DOHH2 (cell line): ENCODE results near the gene CRIM1.

ENCODE experiments used
- H3F3A ChIP-seq: fragments of 200-600 bp; sonication (generic), shearing (Covaris generic); 2 replicates; pipeline ENCODE4 v1.6.0; 2016; ENCODE audit warnings: antibody characterized with exemption, mild to moderate bottlenecking; ENCODE audit not compliant: control insufficient read depth, insufficient read depth
- H3K27ac ChIP-seq: fragments of 200-600 bp; sonication (generic); 2 replicates; pipeline ENCODE4 v1.5.1; 2014; ENCODE audit warnings: low read depth, mild to moderate bottlenecking, low read length, moderate library complexity
- H3K27me3 ChIP-seq: fragments of 200-600 bp; sonication (generic); 2 replicates; pipeline ENCODE4 v1.6.1; 2014; ENCODE audit warnings: mild to moderate bottlenecking, low read length, mixed read lengths; ENCODE audit not compliant: control insufficient read depth
- H3K36me3 ChIP-seq: fragments of 200-600 bp; sonication (generic); 2 replicates; pipeline ENCODE4 v1.6.1; 2014; ENCODE audit warnings: mild to moderate bottlenecking, low read length, moderate library complexity, mixed read lengths; ENCODE audit not compliant: control insufficient read depth
- H3K4me1 ChIP-seq: fragments of 200-600 bp; sonication (generic); 2 replicates; pipeline ENCODE4 v1.6.1; 2014; ENCODE audit warnings: mild to moderate bottlenecking, low read length, mixed read lengths; ENCODE audit not compliant: control insufficient read depth
- H3K4me2 ChIP-seq: fragments of 200-600 bp; sonication (generic); 2 replicates; pipeline ENCODE4 v1.6.0; 2014; ENCODE audit warnings: mild to moderate bottlenecking, low read length, moderate library complexity
- H3K4me3 ChIP-seq: fragments of 200-600 bp; sonication (generic); 2 replicates; pipeline ENCODE4 v1.5.1; 2014; ENCODE audit warnings: mild to moderate bottlenecking, low read length, mixed read lengths
- H3K79me2 ChIP-seq: fragments of 200-600 bp; sonication (generic); 2 replicates; pipeline ENCODE4 v1.6.1; 2014; ENCODE audit warnings: mild to moderate bottlenecking, low read length, mixed read lengths; ENCODE audit not compliant: control insufficient read depth
- H3K9me2 ChIP-seq: fragments of 200-600 bp; sonication (generic); replicated peaks from 2 replicates; pipeline ENCODE4 v1.6.1; 2014; ENCODE audit warnings: mild to moderate bottlenecking, low read length, mixed read lengths; ENCODE audit not compliant: control insufficient read depth
- H3K9me3 ChIP-seq: fragments of 200-600 bp; sonication (generic); 2 replicates; pipeline ENCODE4 v1.6.1; 2014; ENCODE audit warnings: antibody characterized with exemption, low read length, mixed read lengths; ENCODE audit not compliant: control insufficient read depth, insufficient read depth
- H4K20me1 ChIP-seq: fragments of 200-600 bp; sonication (generic); 2 replicates; pipeline ENCODE4 v1.6.0; 2014; ENCODE audit warnings: low read depth, mild to moderate bottlenecking, antibody characterized with exemption, low read length, moderate library complexity; ENCODE audit not compliant: control insufficient read depth, insufficient read depth
- EZH2phosphoT487 ChIP-seq: fragments of 200-600 bp; sonication (generic); IDR thresholded peaks from 2 replicates; pipeline ENCODE4 v1.6.1; 2017; ENCODE audit warnings: borderline replicate concordance, mild to moderate bottlenecking, antibody characterized with exemption, low read length, moderate library complexity, mixed read lengths
- TF ChIP-seq, protein P1 (sequence below): fragments of 200-600 bp; sonication (generic); IDR thresholded peaks from one replicate; pipeline ENCODE4 v1.5.1; 2014; ENCODE audit warnings: antibody characterized with exemption, mild to moderate bottlenecking, low read depth, low read length; ENCODE audit not compliant: poor library complexity, severe bottlenecking

CRIM1 gene

DNA sequence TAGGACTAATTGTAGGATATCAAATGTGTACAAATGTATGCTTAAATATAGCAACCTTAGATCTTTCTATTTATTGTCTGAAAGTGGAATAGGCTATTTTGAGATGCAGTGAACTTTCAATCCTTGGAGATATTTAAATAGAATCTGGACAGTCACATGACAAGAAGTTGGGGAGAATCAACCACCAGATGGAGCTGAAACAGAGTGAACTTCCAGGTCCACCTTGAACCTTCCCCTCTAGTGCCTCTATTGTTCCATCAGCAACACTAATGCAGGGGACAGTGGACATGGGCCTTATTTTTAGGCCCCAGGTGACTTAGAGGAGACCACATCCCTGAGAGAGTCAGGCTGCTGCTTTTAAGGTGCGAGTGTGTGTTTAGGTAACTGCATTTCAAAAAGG lies 37.0 kb upstream of the CRIM1 start:
- Histone ChIP-seq H4K20me1 (no peaks in the 10 kb centered on the region), H3K36me3 (no peaks in the 10 kb centered on the region), H3K79me2 (no peaks in the 10 kb centered on the region), H3K4me2 (no peak overlapping the region), H3K27ac (no peak overlapping the region), H3K27me3 (no peaks in the 10 kb centered on the region; the same call in 1 of the 2 replicates), H3K4me3 (no peak overlapping the region), H3K9me2 (no peaks in the 10 kb centered on the region), H3K4me1 (no peaks in the 10 kb centered on the region), H3F3A (no peaks in the 10 kb centered on the region), H3K9me3 (no peaks in the 10 kb centered on the region)
- TF ChIP-seq EZH2phosphoT487: no peak
- TF ChIP-seq, protein P1, sequence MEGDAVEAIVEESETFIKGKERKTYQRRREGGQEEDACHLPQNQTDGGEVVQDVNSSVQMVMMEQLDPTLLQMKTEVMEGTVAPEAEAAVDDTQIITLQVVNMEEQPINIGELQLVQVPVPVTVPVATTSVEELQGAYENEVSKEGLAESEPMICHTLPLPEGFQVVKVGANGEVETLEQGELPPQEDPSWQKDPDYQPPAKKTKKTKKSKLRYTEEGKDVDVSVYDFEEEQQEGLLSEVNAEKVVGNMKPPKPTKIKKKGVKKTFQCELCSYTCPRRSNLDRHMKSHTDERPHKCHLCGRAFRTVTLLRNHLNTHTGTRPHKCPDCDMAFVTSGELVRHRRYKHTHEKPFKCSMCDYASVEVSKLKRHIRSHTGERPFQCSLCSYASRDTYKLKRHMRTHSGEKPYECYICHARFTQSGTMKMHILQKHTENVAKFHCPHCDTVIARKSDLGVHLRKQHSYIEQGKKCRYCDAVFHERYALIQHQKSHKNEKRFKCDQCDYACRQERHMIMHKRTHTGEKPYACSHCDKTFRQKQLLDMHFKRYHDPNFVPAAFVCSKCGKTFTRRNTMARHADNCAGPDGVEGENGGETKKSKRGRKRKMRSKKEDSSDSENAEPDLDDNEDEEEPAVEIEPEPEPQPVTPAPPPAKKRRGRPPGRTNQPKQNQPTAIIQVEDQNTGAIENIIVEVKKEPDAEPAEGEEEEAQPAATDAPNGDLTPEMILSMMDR: peak; percentile 11

DNA sequence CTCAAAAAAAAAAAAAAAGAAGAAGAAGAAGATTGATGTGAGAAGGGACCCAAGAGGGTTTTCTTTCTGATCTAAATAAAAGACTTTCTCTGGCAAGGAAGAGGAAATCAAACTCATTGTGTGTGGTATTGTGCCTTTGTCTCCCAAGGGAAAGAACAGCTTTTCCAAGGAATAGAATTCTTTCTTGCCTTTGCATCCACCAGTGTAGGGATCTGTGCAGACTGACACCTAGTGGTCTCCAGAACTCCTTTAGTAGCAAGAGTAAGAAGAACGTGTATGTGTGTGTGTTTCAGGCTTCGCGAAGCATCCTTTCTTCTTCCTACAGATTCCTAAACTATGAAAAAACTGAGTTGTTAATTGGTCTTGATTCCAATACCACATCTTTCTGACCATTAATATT lies 33.5 kb upstream of the CRIM1 start:
- Histone ChIP-seq H3K27ac (no peak overlapping the region), H3K79me2 (no peaks in the 10 kb centered on the region), H3K4me1 (no peaks in the 10 kb centered on the region), H3K27me3 (peaks cover 4% of the 10 kb centered on the region; the same call in 1 of the 2 replicates), H3K4me2 (no peak overlapping the region), H3F3A (no peaks in the 10 kb centered on the region), H3K36me3 (no peaks in the 10 kb centered on the region), H3K9me2 (no peaks in the 10 kb centered on the region), H3K9me3 (no peaks in the 10 kb centered on the region), H4K20me1 (no peaks in the 10 kb centered on the region), H3K4me3 (no peak overlapping the region)
- TF ChIP-seq, protein P1: peak; percentile 20
- no peak for TF ChIP-seq EZH2phosphoT487

GRCh38 chr2:36326286-36326685 lies 29.3 kb upstream of the CRIM1 start:
- Histone ChIP-seq H3K4me1 (no peaks in the 10 kb centered on the region), H3K9me2 (no peaks in the 10 kb centered on the region), H3K36me3 (no peaks in the 10 kb centered on the region), H3K9me3 (no peaks in the 10 kb centered on the region), H3K4me3 (no peak overlapping the region), H4K20me1 (no peaks in the 10 kb centered on the region), H3F3A (no peaks in the 10 kb centered on the region), H3K27me3 (peaks cover 8% of the 10 kb centered on the region), H3K27ac (no peak overlapping the region), H3K4me2 (no peak overlapping the region), H3K79me2 (no peaks in the 10 kb centered on the region)
- TF ChIP-seq, protein P1: no peak
- TF ChIP-seq EZH2phosphoT487: no peak
